GM18507 (cell line): ENCODE results near the gene GORASP1.
A peak's percentile ranks its signal among the peaks of the same experiment; 100 is the strongest.
"Not testable (repeated sequence)": the region's sequence is repeated elsewhere in the genome, so short reads cannot be mapped to it uniquely, and the experiment has no call there.

Experiments used
- DNase-seq: peaks from one replicate; pipeline ENCODE4 v3.0.0; 2011; ENCODE audit warnings: low read depth; ENCODE audit not compliant: insufficient read length; ENCODE audit errors: extremely low spot score
- FAIRE-seq: peaks from 2 replicates; lab custom pipeline; 2011; peaks lifted over from hg19 to GRCh38; lab: Jason Lieb, UNC

GORASP1 gene

DNA sequence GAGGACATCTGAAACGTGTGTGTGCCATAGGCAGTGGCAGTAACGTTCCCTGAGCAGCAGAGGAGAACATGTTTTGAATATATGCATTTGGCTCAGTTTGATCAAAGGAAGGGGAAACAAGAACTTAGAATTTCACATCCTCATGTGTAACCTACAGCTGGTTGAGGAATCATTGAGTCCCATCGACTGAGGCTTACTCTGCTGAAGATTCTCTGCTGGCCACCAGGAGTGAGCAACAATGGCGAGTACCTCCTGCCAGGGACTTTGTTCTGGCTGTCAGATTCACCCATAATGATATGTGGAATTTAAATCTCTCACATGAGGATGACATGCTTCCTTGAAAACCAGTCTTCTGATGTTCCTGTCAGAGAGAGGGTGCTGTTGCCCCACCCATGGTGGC, 21.3 kb downstream of the GORASP1 start:
- no peak for FAIRE-seq
- DNase-seq: no peak

DNA sequence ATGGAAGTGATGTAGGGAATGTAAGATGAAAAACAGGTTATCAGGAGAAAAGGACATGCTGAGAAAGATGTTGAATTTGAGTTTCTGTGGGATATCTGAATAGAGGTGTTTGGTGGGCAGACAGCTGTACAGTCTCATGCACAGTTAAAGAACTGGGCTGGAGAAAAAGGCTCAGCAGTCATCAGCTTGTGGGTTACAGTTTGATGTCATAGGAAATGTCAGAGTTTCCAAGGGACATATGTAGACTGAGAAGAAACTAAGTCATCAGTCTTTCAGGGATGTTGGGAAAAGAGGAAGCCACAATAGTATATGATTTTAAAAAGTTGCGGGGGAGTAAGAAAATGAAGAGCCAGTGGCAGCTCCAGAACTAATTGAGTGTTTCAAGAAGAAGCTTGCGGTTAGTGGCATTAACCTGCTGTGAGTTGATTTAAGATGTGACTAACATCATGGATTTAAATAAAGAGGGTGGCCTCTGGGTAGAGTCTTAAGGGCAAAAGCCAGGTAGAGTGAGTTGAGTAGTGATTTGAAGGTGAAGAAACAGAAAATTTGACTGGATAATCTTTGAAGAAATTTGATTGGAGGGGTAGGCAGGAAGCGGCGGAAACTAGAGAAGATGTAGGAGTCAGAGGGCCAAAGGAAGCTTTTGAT, 24.6 kb downstream of the GORASP1 start:
- FAIRE-seq: no peak
- no peak for DNase-seq

DNA sequence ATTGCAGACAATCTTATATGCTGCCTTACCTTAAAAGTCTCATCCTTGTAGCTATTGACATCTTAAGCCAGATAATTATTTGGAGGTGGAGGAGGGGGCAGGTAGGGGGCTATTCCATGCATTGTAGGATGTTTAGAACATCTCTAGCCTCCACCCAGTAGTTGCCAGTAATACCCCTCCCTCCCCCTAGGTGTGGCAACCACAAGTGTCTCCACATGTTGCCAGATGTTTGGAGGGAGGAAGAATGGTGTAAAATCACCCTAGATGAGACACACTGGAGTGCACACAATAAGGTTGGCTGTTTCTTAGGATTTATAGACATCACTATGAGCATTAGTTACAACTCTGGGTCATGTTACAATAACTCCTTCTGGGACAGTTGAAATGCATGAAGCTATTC, 27.4 kb downstream of the GORASP1 start:
- DNase-seq (no peak), FAIRE-seq (no peak)

DNA sequence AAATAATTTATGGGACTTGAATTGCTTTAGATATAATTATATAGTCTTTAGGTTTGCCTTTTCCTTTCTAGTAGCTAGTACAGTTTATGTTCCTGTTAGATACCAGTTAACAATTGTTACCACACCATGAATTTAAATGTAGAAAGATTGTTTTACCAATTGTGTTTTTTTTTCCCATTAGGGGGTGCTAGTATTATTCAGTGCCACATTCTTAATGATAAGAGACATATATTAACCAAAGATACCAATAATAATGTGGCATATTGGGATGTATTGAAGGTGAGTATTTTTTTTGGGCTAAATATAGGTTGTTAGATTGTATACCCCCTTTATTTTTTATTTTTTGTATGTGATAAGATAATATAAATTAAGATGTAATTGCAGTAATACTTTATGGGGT, 27.9 kb downstream of the GORASP1 start:
- DNase-seq (no peak), FAIRE-seq (no peak)

DNA sequence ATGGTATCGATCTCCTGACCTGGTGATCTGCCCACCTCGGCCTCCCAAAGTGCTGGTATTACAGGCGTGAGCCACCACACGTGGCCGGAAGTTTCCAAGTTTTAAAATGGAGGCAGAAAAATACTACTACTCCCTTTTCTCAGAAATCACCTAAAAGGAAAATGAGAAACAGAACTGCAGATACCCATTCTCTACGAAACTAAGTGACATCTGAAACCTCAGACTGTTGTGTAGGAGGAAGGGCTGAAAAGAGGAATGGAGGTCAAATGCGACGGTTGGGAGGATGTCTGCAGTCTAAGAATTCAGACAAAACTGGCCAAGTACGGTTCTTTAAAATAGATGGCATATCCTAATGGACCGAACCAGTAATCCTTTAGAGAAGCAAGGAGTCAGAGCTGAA, 31.5 kb downstream of the GORASP1 start:
- DNase-seq: no peak
- FAIRE-seq: peak; percentile 73

DNA sequence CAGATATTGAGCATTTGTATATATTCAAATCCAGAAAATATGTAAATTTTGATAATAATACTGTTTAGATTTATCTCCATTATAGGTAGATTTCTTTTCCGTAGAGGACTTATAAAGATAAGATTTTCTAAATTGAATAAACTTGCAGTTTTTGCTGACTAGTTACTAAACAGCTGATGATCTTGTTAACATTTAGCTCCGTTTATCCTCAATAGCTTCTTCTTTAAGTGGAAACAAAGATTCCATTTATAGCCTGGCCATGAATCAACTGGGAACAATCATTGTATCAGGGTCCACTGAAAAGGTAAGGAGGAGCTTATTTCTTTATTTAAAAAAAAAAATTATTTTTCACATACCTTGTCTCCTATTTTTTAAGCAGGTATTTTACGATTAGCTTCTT, 38.9 kb downstream of the GORASP1 start:
- DNase-seq (no peak), FAIRE-seq (no peak)

DNA sequence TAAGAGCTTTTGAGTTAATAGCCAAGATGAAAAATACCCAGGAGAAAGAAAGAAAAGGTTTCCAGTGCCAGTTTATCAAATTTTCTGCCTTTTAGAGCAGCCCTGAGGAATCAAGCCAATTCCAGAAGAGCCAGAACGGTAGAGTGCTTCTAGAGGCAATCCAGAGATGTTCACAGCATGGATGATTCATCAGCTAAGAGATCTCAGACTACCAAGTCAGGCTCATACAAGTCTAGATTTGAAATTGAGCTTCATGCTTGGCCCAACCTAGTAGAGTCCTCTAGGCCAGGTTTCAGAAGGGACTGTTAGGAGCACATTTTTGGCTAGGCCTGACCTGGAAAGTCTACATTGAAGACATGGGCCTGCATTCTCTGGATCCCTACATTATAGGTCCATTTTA, 40.1 kb downstream of the GORASP1 start:
- no peak for FAIRE-seq
- no peak for DNase-seq

DNA sequence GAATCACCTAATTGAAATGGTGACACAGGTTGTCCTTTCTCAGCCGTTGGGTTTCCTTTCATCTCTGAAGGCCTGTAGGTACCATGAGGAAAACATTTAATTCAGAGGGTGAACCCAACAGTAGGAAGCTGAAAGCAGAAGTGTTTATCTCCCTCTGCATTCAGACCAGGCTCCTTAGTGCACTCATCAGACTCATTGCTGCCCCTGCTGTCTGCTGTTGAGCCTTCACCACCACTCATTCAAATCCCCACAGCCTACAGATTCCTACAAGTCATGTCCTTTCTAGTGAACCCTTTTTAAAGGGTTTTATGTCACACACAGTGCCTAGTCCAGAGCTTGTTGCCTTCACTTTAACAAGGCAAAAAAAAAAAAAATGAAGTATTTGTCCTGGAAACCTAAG, 42.2 kb downstream of the GORASP1 start:
- DNase-seq (no peak), FAIRE-seq (peak; percentile 84)

DNA sequence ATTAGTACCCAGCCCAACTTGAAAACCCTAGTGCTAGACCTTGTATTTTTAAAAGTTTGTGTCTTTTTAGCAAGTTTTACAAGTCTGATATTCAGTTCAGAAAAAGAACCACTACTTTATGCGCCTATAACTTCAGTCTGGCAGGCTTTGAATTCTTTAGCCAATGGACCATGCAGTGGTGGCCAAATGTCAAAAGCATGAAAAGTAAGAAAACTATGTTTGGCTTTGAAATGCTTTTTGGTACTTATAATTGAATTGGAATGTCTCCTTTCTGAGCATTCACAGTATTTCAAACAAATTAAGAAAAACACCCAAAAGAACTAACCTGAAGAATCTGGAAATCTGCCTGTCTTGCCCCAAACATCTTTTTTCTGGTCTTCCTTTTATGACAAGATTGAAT, 42.8 kb downstream of the GORASP1 start:
- DNase-seq: no peak
- no peak for FAIRE-seq

DNA sequence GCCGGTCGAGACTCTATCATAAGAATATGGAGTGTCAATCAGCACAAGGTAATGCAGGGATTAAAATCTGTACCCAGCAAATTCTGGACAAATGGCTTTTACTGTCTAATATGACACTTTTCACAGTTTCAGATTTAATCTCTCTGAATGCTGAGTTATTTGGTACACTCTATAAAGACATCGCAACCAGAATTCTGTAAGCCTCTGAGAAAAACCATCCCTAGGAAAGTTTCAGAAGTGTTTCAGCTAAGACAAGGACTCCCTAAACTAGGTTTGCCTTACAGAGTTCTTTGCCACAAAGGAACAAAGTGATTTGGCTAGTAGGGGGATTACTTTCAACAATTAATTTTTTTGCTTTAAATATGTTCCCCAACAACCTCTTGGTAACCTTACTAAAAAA, 44.3 kb downstream of the GORASP1 start:
- DNase-seq (no peak), FAIRE-seq (no peak)

DNA sequence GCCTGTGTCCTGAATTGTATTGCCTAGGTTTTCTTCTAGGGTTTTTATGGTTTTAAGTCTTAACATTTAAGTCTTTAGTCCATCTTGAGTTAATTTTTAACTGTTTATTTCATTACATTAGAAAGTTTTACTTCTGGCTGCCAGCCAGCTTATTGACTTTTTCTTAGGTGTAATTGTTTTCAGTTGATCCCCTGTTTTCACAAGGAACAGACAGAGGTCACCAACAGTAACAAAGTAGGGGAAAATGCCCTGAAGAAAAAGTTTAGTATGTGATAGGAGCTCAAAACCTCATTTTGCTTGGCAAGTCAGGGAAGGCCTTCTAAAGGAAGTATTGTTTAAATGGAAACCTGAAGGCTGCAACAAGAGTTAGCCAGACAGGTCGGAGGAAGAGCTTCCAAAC, 45.2 kb downstream of the GORASP1 start:
- no peak for FAIRE-seq
- DNase-seq: no peak

DNA sequence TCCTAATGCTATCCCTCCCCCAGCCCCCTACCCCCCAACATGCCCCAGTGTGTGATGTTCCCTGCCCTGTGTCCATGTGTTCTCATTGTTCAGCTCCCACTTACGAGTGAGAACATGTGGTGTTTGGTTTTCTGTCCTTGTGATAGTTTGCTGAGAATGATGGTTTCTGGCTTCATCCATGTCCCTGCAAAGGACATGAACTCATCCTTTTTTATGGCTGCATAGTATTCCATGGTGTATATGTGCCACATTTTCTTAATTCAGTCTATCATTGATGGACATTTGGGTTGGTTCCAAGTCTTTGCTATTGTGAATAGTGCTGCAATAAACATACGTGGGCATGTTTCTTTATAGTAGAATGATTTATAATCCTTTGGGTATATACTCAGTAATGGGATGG, 46.2 kb downstream of the GORASP1 start:
- not testable (repeated sequence) for FAIRE-seq, DNase-seq

DNA sequence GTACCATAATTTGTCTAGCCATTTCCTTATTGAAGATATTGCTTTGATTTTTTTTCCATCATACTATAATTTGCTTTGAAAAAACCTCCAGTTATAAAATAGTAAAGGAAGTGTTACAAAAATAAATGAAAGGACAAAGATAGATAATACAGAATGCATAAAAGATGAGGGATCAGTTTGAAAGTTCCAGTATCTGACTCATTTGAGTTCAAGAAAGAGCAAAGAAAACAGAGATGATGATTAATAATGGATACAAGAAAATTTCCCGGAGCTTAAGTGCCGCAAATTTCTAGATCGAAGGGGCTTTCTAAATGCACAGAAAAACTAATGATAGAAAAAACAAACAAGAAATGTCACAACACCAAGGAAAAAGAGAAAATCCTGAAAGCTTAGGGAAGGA, 51.3 kb downstream of the GORASP1 start:
- FAIRE-seq: peak; percentile 15
- DNase-seq: no peak

DNA sequence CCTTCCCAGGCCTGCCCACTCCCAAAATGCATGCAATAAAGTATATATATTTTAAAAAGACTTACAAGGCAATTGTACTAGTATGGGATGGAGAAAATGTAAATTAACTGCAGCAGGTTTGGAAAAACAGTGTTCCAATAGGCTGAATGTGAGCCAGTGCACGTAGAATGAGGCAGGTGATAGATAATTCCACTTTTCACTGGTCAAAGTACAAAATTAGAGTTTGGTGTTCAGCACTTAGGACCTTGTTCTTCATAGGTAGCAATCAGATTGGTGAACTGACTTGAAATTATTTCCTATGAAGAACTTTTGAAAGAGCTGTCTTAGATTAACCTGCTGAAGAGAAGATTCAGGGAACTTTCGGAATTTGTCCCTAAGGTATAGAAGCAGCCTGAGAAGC, 53.7 kb downstream of the GORASP1 start:
- FAIRE-seq (no peak), DNase-seq (no peak)

DNA sequence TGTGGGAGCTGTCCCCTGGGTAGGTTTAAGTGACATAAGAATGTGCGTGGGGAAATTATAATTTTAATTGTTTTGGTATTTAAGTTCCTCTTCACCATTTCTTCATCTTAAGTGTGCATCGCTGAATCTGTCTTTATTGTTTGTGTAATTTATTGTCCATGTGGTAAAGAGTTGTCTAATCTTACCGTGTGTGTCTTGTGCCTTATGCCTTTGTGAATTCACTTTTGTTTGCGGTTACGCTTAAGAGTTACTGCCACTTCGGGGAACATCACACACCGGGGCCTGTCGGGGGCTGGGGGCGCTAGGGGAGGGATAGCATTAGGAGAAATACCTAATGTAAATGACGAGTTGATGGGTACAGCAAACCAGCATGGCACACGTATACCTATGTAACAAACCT, 54.8 kb downstream of the GORASP1 start:
- no peak for DNase-seq

DNA sequence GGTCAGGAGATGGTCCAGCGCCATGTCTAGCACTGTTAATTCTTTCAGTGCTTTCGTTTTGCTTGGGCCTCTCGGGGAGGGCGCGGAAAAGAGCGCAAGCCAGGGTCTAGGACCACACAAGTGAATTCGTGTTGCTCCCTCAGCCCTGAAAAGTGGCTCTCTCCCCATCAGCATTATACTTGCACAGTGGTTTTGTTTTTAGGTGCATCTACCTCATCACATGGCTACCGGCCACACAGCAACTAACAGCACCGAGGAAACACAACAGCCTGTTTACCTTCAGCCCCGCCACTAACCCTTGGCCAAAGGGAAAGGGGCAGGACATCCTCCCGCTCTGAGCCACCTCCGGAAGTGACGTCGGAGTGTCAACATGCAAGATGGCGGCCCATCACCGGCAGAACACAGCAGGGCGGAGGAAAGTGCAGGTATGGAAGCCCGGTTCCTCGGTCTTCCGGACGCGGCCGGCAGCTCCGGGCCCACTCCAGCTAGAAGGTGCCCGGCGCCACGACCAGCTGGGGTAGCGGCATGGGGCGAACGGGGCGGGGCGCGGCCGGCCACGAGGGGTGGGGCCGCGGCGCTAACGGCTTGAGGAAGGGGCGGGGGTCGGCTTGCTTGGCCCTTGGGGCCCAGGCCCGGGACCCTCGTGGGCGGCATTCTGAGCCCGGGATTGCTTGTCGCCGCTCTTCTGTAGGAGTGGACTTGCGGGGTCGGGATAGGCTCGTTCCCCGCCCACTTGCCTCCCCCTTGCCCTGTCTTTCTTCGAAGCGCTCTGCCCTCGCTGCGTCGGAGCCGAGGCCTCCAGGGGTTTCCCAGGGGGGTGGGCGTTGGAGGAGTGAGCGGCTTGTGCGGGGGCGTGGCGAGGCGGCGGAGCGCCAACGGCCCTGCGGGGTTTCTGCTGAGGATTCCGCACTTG, 55.5 kb downstream of the GORASP1 start, which contains the start of the genes SCN11A and WDR48:
Gene SCN11A, minus strand, starts transcription at position 296 of the 913 bp plus-strand sequence. CDS start 101,582 bp downstream, outside the sequence.
Gene WDR48, plus strand, starts transcription at position 368 of the 913 bp plus-strand sequence. Its CDS starts 10 bp downstream, at position 378.
- DNase-seq (peak; percentile 88), FAIRE-seq (peak; percentile 99)

More for the DNA sequence above, 54.8 kb downstream of the GORASP1 start:
- no peak for FAIRE-seq

DNA sequence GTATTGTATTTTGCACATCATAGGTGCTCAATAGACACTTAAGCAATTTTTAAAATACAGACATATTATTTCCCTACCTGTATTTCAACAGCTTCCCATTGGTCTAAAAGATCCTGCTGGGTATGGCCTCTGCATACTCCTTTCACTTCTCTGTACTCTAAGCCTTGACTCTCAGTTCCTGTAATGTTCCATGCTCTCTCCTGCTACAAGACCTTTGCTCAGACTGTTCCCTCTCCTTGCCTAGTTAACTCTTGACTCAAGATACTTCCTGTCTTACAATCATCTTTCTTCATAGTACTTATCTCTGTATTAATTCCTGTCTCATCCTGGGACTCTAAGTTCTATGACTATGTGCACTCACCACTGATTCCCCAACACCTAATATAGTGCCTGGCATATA, 57.4 kb downstream of the GORASP1 start:
- DNase-seq (no peak), FAIRE-seq (no peak)
